Measurements from ENCODE around the gene CCNB1IP1. TPM values are rescaled to one million over a fixed set of nuclear protein-coding genes. Genes with fewer than 3 reads are reported as not detected.

CCNB1IP1 gene
- total RNA-seq, 1 experiment from 2014 or later: 77.0 TPM

DNA sequence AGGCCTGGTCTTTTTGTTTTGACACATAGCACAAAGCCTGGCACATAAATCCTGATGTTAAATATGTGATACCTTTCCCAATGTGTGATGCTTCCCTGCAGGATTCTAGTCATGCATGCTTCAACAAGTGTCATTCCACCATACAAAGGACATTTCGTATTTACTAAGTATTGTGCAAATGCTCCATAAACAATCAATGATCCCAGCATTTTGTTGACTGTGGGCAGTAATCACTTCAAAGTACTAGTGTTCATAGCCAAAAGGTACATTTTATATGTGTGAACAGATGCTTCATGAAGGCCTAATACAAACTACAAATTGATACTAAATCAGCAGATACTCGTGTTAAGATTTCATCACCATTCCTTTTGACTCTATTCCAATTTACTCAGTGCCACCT lies 4.4 kb downstream of the CCNB1IP1 start:
- H3K36me3 ChIP-seq (ENCODE audit: control insufficient read depth in 1 of 2, insufficient read depth in 2 of 2, low read length in 2 of 2): peaks cover 32 to 53% of the 10 kb centered on the region in 2 experiments
- peak overlapping the region; percentile 2; the same call in 1 of the 2 replicates for H3K27ac ChIP-seq (ENCODE audit: low read depth, low read length)
- H3K4me1 ChIP-seq (ENCODE audit: control insufficient read depth in 1 of 2, insufficient read depth in 2 of 2, low read length in 2 of 2): peaks cover 10 to 19% of the 10 kb centered on the region in 2 experiments
- no peak overlapping the region for H3K9ac ChIP-seq (ENCODE audit: low read length)
- no peaks in the 10 kb centered on the region for H3K9me2 ChIP-seq (ENCODE audit: insufficient read depth)
- ATAC-seq (no peak), DNase-seq (ENCODE audit: low read depth, low spot score) (no peak)
- peaks cover 6% of the 10 kb centered on the region; the same call in 1 of the 2 replicates for H4K20me1 ChIP-seq (ENCODE audit: insufficient read depth)
- H3K9me3 ChIP-seq (ENCODE audit: control insufficient read depth in 1 of 2, insufficient read depth in 1 of 2, low read depth in 1 of 2, low read length in 2 of 2): no peaks in the 10 kb centered on the region
- CTCF ChIA-PET: interaction anchor here (0.7 to 2.7 kb wide), 6 partner anchors 10 to 280 kb away, joined by 3 to 20 read pairs (median 6); no protein-coding TSS in a partner anchor
- H3K4me2 ChIP-seq (ENCODE audit: low read length): no peak overlapping the region
- no peak overlapping the region for H3K4me3 ChIP-seq (replicated peaks in 1 of 2; ENCODE audit: low read depth in 1 of 2, low read length in 2 of 2)
- H3K27me3 ChIP-seq (ENCODE audit: insufficient read depth, low read length): no peaks in the 10 kb centered on the region
- POLR2A ChIA-PET: interaction anchor here (1.0 to 3.0 kb wide), 4 partner anchors 10 to 141 kb away, joined by 3 to 23 read pairs (median 4); partner anchors contain the start of gene PARP2
- intact Hi-C loops (cut with micrococcal nuclease): loop anchor here (5.0 kb wide), 1 partner anchor 144 kb away; no protein-coding TSS in a partner anchor
- RAD21 ChIA-PET (ENCODE audit: low non-redundant PET in 1 of 2, low total read pairs in 2 of 2, uncharacterized antibody in 2 of 2, unreplicated experiment in 2 of 2): no interaction called here
- no TSS peak for BruUV-seq (replicated peaks)
- peaks cover 92% of the 10 kb centered on the region for H3K79me2 ChIP-seq (ENCODE audit: insufficient read depth, low read length)
- H2AFZ ChIP-seq (ENCODE audit: low read depth, low read length, poor library complexity, severe bottlenecking): no peak overlapping the region
- TF ChIP-seq, protein P1, sequence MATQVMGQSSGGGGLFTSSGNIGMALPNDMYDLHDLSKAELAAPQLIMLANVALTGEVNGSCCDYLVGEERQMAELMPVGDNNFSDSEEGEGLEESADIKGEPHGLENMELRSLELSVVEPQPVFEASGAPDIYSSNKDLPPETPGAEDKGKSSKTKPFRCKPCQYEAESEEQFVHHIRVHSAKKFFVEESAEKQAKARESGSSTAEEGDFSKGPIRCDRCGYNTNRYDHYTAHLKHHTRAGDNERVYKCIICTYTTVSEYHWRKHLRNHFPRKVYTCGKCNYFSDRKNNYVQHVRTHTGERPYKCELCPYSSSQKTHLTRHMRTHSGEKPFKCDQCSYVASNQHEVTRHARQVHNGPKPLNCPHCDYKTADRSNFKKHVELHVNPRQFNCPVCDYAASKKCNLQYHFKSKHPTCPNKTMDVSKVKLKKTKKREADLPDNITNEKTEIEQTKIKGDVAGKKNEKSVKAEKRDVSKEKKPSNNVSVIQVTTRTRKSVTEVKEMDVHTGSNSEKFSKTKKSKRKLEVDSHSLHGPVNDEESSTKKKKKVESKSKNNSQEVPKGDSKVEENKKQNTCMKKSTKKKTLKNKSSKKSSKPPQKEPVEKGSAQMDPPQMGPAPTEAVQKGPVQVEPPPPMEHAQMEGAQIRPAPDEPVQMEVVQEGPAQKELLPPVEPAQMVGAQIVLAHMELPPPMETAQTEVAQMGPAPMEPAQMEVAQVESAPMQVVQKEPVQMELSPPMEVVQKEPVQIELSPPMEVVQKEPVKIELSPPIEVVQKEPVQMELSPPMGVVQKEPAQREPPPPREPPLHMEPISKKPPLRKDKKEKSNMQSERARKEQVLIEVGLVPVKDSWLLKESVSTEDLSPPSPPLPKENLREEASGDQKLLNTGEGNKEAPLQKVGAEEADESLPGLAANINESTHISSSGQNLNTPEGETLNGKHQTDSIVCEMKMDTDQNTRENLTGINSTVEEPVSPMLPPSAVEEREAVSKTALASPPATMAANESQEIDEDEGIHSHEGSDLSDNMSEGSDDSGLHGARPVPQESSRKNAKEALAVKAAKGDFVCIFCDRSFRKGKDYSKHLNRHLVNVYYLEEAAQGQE (IDR thresholded peaks at IDR 0.05; ENCODE audit: low read depth): no peak
- no peak for TF ChIP-seq POLR2AphosphoS5 (IDR thresholded peaks at IDR 0.05; ENCODE audit: low read depth, low read length)
- TF ChIP-seq ZBTB33 (IDR thresholded peaks at IDR 0.05; ENCODE audit: extremely low read depth, insufficient replicate concordance, low read length): no peak
- TF ChIP-seq, protein P2, sequence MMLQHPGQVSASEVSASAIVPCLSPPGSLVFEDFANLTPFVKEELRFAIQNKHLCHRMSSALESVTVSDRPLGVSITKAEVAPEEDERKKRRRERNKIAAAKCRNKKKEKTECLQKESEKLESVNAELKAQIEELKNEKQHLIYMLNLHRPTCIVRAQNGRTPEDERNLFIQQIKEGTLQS (IDR thresholded peaks at IDR 0.05): no peak
- no peak for TF ChIP-seq CEBPB (IDR thresholded peaks at IDR 0.05; ENCODE audit: low read depth)
- no peak for TF ChIP-seq MAX (IDR thresholded peaks at IDR 0.05)
- TF ChIP-seq JUND (IDR thresholded peaks at IDR 0.05): no peak
- no peak for TF ChIP-seq CTCF (IDR thresholded peaks at IDR 0.05 in 2 of 3, conservative IDR thresholded peaks at IDR 0.05 in 1 of 3; ENCODE audit: borderline replicate concordance in 1 of 3, insufficient read depth in 1 of 3, low read depth in 2 of 3, low read length in 2 of 3)
- TF ChIP-seq FOSL1 (IDR thresholded peaks at IDR 0.05; ENCODE audit: low read depth): no peak
- no peak for TF ChIP-seq YY1 (IDR thresholded peaks at IDR 0.05; ENCODE audit: extremely low read depth, insufficient replicate concordance, low read depth, low read length)
- no peak for TF ChIP-seq RAD21 (IDR thresholded peaks at IDR 0.05; ENCODE audit: low read depth)
- TF ChIP-seq EZH2phosphoT487 (IDR thresholded peaks at IDR 0.05; ENCODE audit: borderline replicate concordance): no peak
- TF ChIP-seq ZNF274 (IDR thresholded peaks at IDR 0.05; ENCODE audit: low read depth, low read length): no peak
- TF ChIP-seq SP1 (IDR thresholded peaks at IDR 0.05; ENCODE audit: low read depth): no peak
- TF ChIP-seq EGR1 (IDR thresholded peaks at IDR 0.05; ENCODE audit: low read depth): no peak
- TF ChIP-seq SRF (IDR thresholded peaks at IDR 0.05; ENCODE audit: low read depth): no peak
- no peak for TF ChIP-seq CBX3 (IDR thresholded peaks at IDR 0.05; ENCODE audit: low read depth)
- no peak for TF ChIP-seq POLR2A (IDR thresholded peaks at IDR 0.05; ENCODE audit: borderline replicate concordance, extremely low read depth, insufficient read depth, insufficient read length)
- TF ChIP-seq ZFX (IDR thresholded peaks at IDR 0.05): no peak
- no peak for TF ChIP-seq ELF1 (IDR thresholded peaks at IDR 0.05; ENCODE audit: borderline replicate concordance, low read depth)
